K562 treated with DMSO at 1 percent for 48 hours (cell line): ENCODE results near the gene LRRC15. TPM values are rescaled to one million over a fixed set of nuclear protein-coding genes. Genes with fewer than 3 reads are reported as not detected.

ENCODE experiments used
- total RNA-seq: library from RNA; unstranded; fragments of 300-600 nt; gene quantifications from 2 replicates; pipeline ENCODE4 v1.2.3, GENCODE V29; 2022; ENCODE audit warnings: low replicate concordance; ENCODE audit errors: extremely low read depth

The LRRC15 gene
- not detected in 2 replicates for total RNA-seq

DNA sequence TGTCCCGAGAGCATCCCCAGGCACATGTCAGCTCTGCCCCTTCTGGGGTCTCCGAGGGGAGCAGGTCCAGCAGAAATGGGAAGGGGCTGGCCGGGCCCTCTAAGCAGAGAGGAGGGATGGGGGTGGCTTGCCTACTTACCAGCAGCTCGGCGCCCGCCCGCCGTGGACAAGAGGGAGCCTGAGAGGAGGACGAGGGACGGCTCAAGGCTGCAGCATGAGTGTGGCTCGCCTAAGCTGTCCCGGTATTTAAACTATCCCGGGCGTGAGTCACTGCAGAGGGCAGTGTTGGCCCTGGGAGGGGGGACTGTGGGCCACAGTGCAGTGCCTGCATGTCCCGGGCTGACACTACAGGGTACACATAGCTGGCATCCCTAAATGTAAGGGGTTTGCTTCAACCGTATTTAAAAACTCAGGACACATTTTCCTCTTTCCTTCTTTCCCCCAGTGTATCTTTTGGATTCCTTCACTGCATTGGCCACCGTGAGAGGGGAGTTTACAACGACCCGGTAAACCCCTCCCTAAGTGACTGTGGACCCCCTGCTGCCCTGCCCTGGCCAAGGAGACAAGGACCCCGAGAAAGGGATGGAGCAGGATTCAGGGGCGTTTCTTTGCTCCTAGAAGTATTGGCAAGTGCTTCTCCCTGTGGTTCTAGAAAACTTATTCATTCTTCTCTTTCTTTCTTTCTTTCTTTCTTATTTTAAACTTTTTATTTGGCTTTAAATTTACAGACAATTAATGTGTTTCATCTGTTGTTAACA lies at the start of gene LRRC15:
Gene LRRC15 (minus strand): TSS at position 222 of the 758 bp plus-strand sequence. CDS start 8,700 bp downstream, outside the sequence.

DNA sequence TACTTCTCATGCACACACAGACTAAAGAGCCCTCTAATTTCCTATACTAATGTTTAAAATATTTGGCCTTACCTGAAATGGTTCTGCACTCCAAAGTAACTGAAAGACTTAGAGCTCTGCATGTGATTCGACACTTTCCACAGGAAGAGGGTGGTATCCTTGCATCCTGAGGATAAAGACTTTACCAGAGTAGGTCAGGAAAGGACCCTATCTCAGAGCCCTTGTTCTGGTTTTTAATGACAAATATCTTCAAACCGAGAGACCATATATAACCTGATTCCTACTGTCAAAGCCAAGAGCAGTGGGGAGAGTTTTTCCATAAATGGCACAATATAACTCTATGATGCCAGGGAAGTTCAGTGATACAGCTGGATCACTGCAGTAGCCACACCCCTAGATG lies 29.6 kb upstream of the LRRC15 start, which contains the start of gene GP5:
Gene GP5 (minus strand): TSS at position 101 of the 400 bp plus-strand sequence. CDS start 984 bp downstream, outside the sequence.

GRCh38 chr3:194351080-194351672 lies 18.4 kb downstream of the LRRC15 start, which contains the start of gene CPN2:
Gene CPN2 (minus strand): TSS chr3:194351328. CDS start chr3:194342702, 8,626 bp downstream.

Other genes with a start within 250 kb of the LRRC15 start
- gene HES1, start 233.6 kb downstream of the LRRC15 start, total RNA-seq = not detected in 2 replicates
- gene CPN2, start 18.4 kb downstream of the LRRC15 start, total RNA-seq = not detected in 2 replicates
- gene GP5, start 29.5 kb upstream of the LRRC15 start, total RNA-seq = not detected in 2 replicates
- gene ATP13A3, start 117.3 kb upstream of the LRRC15 start, total RNA-seq = not detected in 2 replicates